ENCODE results near the gene CAPN2.

DNA sequence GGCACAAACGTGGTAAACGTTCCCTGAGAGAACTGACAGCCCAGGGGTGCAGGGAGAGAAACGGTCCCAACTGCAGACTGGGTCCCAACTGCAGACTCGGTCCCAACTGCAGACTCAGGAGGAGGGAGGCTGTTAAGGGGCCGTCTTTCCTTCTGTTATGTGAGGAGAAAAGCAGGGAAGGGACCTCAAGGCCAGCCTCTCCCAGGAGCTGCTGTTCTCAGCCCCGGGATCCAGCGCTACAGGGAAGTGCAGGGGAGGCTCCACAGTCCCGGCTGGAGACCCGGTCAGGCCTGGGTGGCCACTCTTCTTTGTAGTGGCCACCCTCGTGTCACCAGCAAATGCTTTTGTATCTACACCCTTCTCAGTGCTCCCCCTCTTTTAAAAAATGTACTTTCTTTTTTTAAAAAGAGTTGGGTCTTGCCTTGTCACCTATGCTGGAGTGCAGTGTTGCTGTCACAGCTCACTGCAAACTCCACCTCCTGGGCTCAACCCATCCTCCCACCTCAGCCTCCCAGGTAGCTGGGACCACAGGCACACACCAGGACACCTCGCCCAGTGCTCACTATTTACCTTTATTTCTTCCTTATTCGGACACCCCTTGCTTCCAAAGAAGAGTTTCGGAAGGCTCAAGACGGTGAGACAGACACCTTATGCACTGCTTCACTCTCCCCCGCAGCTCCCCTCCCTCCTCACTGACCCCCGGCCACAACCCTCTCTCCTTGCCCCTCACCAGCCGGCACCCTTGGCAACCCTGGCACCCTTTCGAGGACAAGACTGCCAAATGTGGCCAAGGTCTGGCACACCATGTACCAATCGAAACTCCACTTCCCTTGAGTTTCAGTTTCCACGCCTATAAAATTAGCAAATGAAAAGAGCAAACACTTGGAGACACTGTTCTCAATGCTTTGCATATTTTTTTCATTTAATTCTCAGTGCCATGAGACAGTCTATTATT, 21.8 kb downstream of the CAPN2 start:
- TF ChIP-seq GATA2 (IDR thresholded peaks at IDR 0.05; ENCODE audit: low read depth, low read length) (no peak), GATA3 (IDR thresholded peaks at IDR 0.05; ENCODE audit: low read depth, low read length) (no peak)

All from SH-SY5Y (cell line).